SU-DHL-6 (cell line): ENCODE measurements around the gene ACSF3.

Experiments used
- H2AFZ ChIP-seq: fragments of 200-600 bp; sonication (generic); 2 replicates; pipeline ENCODE4 v1.6.1; 2014; ENCODE audit warnings: low read depth, mild to moderate bottlenecking, moderate library complexity, mixed read lengths, antibody characterized with exemption, low read length; ENCODE audit not compliant: severe bottlenecking
- H3F3A ChIP-seq: fragments of 200-600 bp; shearing (Covaris generic); 2 replicates; pipeline ENCODE4 v1.6.0; 2016; ENCODE audit warnings: antibody characterized with exemption, mild to moderate bottlenecking; ENCODE audit not compliant: insufficient read depth
- H3K27ac ChIP-seq: fragments of 200-600 bp; sonication (generic); 2 replicates; pipeline ENCODE4 v1.5.1; 2016; ENCODE audit warnings: low read depth, mild to moderate bottlenecking, low read length, moderate library complexity, mixed read lengths
- H3K27me3 ChIP-seq: fragments of 200-600 bp; sonication (generic), shearing (Covaris generic); 2 replicates; pipeline ENCODE4 v1.6.0; 2014; ENCODE audit warnings: mild to moderate bottlenecking, low read length
- H3K36me3 ChIP-seq: fragments of 200-600 bp; sonication (generic); 2 replicates; pipeline ENCODE4 v1.6.1; 2014; ENCODE audit warnings: mild to moderate bottlenecking, low read length, mixed read lengths
- H3K4me2 ChIP-seq: fragments of 300-600, 200-600 bp; shearing (Covaris generic), sonication (generic); 2 replicates; pipeline ENCODE4 v1.6.0; 2014; ENCODE audit warnings: low read length, low read depth, mild to moderate bottlenecking; ENCODE audit not compliant: poor library complexity, severe bottlenecking
- H3K4me3 ChIP-seq: fragments of 200-600 bp; sonication (generic); 2 replicates; pipeline ENCODE4 v1.5.1; 2014; ENCODE audit warnings: antibody characterized with exemption, low read length, mild to moderate bottlenecking, mixed read lengths; ENCODE audit not compliant: insufficient read depth, poor library complexity, severe bottlenecking
- H3K79me2 ChIP-seq: fragments of 200-600 bp; sonication (generic); 2 replicates; pipeline ENCODE4 v1.6.1; 2014; ENCODE audit warnings: mild to moderate bottlenecking, low read length, moderate library complexity; ENCODE audit not compliant: insufficient read depth
- H3K9ac ChIP-seq: fragments of 200-600 bp; sonication (generic); 2 replicates; pipeline ENCODE4 v1.7.0; 2014; ENCODE audit warnings: mild to moderate bottlenecking, low read length
- H3K9me2 ChIP-seq: fragments of 200-600 bp; sonication (generic); replicated peaks from 2 replicates; pipeline ENCODE4 v1.6.1; 2014; ENCODE audit warnings: low read length; ENCODE audit not compliant: insufficient read depth
- H3K9me3 ChIP-seq: fragments of 200-600 bp; sonication (generic); 2 replicates; pipeline ENCODE4 v1.6.1; 2014; ENCODE audit warnings: low read length, mixed read lengths; ENCODE audit not compliant: insufficient read depth
- H4K20me1 ChIP-seq: fragments of 200-600 bp; sonication (generic); 2 replicates; pipeline ENCODE4 v1.6.1; 2014; ENCODE audit warnings: low read depth, mild to moderate bottlenecking, antibody characterized with exemption, low read length, moderate library complexity, mixed read lengths
- CTCF ChIP-seq: fragments of 200-600 bp; sonication (generic); IDR thresholded peaks from one replicate; pipeline ENCODE4 v1.5.1; 2017; ENCODE audit warnings: antibody characterized with exemption, mild to moderate bottlenecking, low read length, moderate library complexity; ENCODE audit not compliant: insufficient read depth, poor library complexity, severe bottlenecking
- EZH2phosphoT487 ChIP-seq: fragments of 200-600 bp; sonication (generic), shearing (Covaris generic); conservative IDR thresholded peaks from 2 replicates; pipeline ENCODE4 v1.6.1; 2018; ENCODE audit warnings: mild to moderate bottlenecking, antibody characterized with exemption, low read length, moderate library complexity, mixed read lengths

The ACSF3 gene

DNA sequence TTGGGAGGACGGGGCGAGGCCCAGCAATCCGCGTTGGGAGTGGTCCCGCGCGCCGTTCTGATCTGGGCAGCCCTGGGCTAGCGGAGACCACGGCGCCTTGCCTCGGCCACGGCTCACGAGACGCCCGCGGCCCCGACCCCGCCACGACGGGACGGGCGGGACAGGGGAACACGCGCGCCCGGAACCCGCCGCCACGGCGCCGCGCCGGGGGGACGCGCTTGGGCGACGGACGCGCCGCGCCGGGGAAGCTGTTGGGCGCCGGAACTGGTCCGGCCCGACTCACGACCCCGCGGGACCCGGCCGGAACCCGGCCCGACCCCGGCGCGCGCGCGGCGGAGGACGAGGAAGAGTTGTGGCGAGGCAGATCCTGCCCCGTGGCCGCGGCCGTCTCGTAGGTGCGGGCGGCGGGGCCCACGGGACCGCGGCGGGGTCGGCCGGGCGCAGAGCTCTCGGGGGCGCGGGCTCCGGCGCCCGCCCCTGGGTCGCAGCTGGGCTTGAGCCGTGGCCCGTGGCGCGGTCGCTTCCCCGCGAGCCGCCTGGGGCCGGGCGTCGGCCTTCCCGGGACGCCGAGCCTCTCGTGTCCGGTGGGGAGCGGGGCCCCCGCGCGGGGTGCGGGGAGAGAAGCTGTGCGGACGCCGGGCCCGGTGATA is at the start of gene ACSF3:
Gene ACSF3, plus strand, starts transcription at position 251 of the 650 bp plus-strand sequence. CDS start 6,830 bp downstream, outside the sequence.
- no peak for TF ChIP-seq EZH2phosphoT487
- no peak for TF ChIP-seq CTCF
- Histone ChIP-seq H3K9me2 (no peaks in the 10 kb centered on the region), H3K9ac (peak within 1 kb of the TSS; percentile 98), H3K27ac (peak within 1 kb of the TSS; percentile 99), H3K27me3 (no peaks in the 10 kb centered on the region), H2AFZ (no peak within 1 kb of the TSS), H3K9me3 (no peaks in the 10 kb centered on the region), H4K20me1 (no peaks in the 10 kb centered on the region), H3F3A (peaks cover 45% of the 10 kb centered on the region), H3K79me2 (peaks cover 32% of the 10 kb centered on the region), H3K4me3 (peak within 1 kb of the TSS; percentile 77), H3K36me3 (0 out of 2 replicates have a peak, but pooled peaks cover 3% of the 10 kb centered on the region), H3K4me2 (peak within 1 kb of the TSS; percentile 86)

GRCh38 chr16:89044418-89045180 is 49.1 kb upstream of the ACSF3 start:
- Histone ChIP-seq H3K4me2 (peak overlapping the region; percentile 41), H3K27ac (peak overlapping the region; percentile 62), H3K9me2 (no peaks in the 10 kb centered on the region), H4K20me1 (no peaks in the 10 kb centered on the region), H2AFZ (no peak overlapping the region), H3F3A (peaks cover 5% of the 10 kb centered on the region), H3K9me3 (no peaks in the 10 kb centered on the region), H3K9ac (peak overlapping the region; percentile 59), H3K4me3 (peak overlapping the region; percentile 47), H3K27me3 (no peaks in the 10 kb centered on the region), H3K79me2 (no peaks in the 10 kb centered on the region), H3K36me3 (no peaks in the 10 kb centered on the region)
- TF ChIP-seq EZH2phosphoT487 (no peak), CTCF (no peak)

- TF ChIP-seq EZH2phosphoT487, result no peak
- TF ChIP-seq CTCF, result no peak
- H3K36me3 ChIP-seq, result no peaks in the 10 kb centered on the region
- H2AFZ ChIP-seq, result no peak overlapping the region
- peaks cover 4% of the 10 kb centered on the region; the same call in 1 of the 2 replicates for H3F3A ChIP-seq
- H3K9ac ChIP-seq, result peak overlapping the region; percentile 59
- H3K27me3 ChIP-seq, result no peaks in the 10 kb centered on the region
- no peaks in the 10 kb centered on the region for H3K9me2 ChIP-seq
- no peaks in the 10 kb centered on the region for H3K9me3 ChIP-seq
- H3K4me2 ChIP-seq, result peak overlapping the region; percentile 41
- peak overlapping the region; percentile 62 for H3K27ac ChIP-seq
- H3K4me3 ChIP-seq, result peak overlapping the region; percentile 47
- H3K79me2 ChIP-seq, result no peaks in the 10 kb centered on the region
- no peaks in the 10 kb centered on the region for H4K20me1 ChIP-seq
Observed at GRCh38 chr16:89045181-89045815, 48.4 kb upstream of the ACSF3 start.
